Measurements from ENCODE around the gene CDC45. TPM values are rescaled to one million over a fixed set of nuclear protein-coding genes. Genes with fewer than 3 reads are reported as not detected.

The CDC45 gene
- total and polyA plus RNA-seq, 10 donors = 1.5 to 7.3 (median 4.9) TPM

- H3K27ac ChIP-seq = peak overlapping the region in 6 of 8 donors; percentile 1 to 81 (median 61)
- no peak for DNase-seq
- peaks cover 14 to 57% (median 42%) of the 10 kb centered on the region in 6 donors for H3K4me1 ChIP-seq
- 38 to 55% (median 41%) methylated on average over 8 to 9 of the region's 9 CpGs for WGBS, 5 donors
- intact Hi-C loops (cut with DNase I; ENCODE audit: low total_unique reads) = no loop called here
- H3K27me3 ChIP-seq (replicated peaks in 1 of 7) = peaks cover 7 to 51% (median 29%) of the 10 kb centered on the region in 7 donors
- peaks cover 0 to 20% (median 0%) of the 10 kb centered on the region in 6 donors for H3K36me3 ChIP-seq
- peak overlapping the region; percentile 28 to 70 (median 45) for H3K4me3 ChIP-seq
- TF ChIP-seq POLR2AphosphoS5 (IDR thresholded peaks at IDR 0.05) = no peak
- no peak for TF ChIP-seq CTCF (IDR thresholded peaks at IDR 0.05 in 8 of 11, conservative IDR thresholded peaks at IDR 0.05 in 3 of 11)
- no peak for TF ChIP-seq POLR2A (IDR thresholded peaks at IDR 0.05)
- no peaks in the 10 kb centered on the region for H3K9me3 ChIP-seq
Measured at GRCh38 chr22:19522881-19523239, 43.1 kb downstream of the CDC45 start.

GRCh38 chr22:19523240-19524169 lies 43.8 kb downstream of the CDC45 start:
- peak in 2 of 3 donors; percentile 49 to 66 for TF ChIP-seq POLR2AphosphoS5 (IDR thresholded peaks at IDR 0.05)
- TF ChIP-seq CTCF (IDR thresholded peaks at IDR 0.05 in 8 of 11, conservative IDR thresholded peaks at IDR 0.05 in 3 of 11) = no peak
- peak overlapping the region in 6 of 8 donors; percentile 1 to 81 (median 61) for H3K27ac ChIP-seq
- H3K9me3 ChIP-seq = no peaks in the 10 kb centered on the region
- peaks cover 7 to 58% (median 29%) of the 10 kb centered on the region in 7 donors for H3K27me3 ChIP-seq (replicated peaks in 1 of 7)
- intact Hi-C loops (cut with DNase I; ENCODE audit: low total_unique reads) = no loop called here
- peaks cover 14 to 61% (median 45%) of the 10 kb centered on the region in 6 donors for H3K4me1 ChIP-seq
- peak overlapping the region; percentile 28 to 70 (median 45) for H3K4me3 ChIP-seq
- peaks cover 0 to 19% (median 0%) of the 10 kb centered on the region in 6 donors for H3K36me3 ChIP-seq
- WGBS, 5 donors = 2 to 3% (median 2%) methylated on average over 62 to 99 of the region's 99 CpGs
- peak; percentile 76 for DNase-seq

- TF ChIP-seq CTCF (IDR thresholded peaks at IDR 0.05 in 8 of 11, conservative IDR thresholded peaks at IDR 0.05 in 3 of 11) = no peak
- TF ChIP-seq POLR2AphosphoS5 (IDR thresholded peaks at IDR 0.05) = peak in 2 of 3 donors; percentile 62 to 88
- peak in 1 of 3 donors; percentile 62 for TF ChIP-seq POLR2A (IDR thresholded peaks at IDR 0.05)
- H3K4me3 ChIP-seq = peak within 1 kb of the TSS; percentile 28 to 70 (median 45)
- H3K27ac ChIP-seq = peak within 1 kb of the TSS in 7 of 8 donors; percentile 20 to 81 (median 56)
- H3K4me1 ChIP-seq = peaks cover 14 to 61% (median 45%) of the 10 kb centered on the region in 6 donors
- H3K27me3 ChIP-seq (replicated peaks in 1 of 7) = peaks cover 7 to 65% (median 29%) of the 10 kb centered on the region in 7 donors
- DNase-seq = peak; percentile 76
- H3K9me3 ChIP-seq = no peaks in the 10 kb centered on the region
- WGBS, 5 donors = 5 to 35% (median 7%) methylated on average over 13 to 69 of the region's 69 CpGs
- H3K36me3 ChIP-seq = peaks cover 0 to 14% (median 0%) of the 10 kb centered on the region in 6 donors
- intact Hi-C loops (cut with DNase I; ENCODE audit: low total_unique reads) = no loop called here
Measured at GRCh38 chr22:19524170-19525115, 44.7 kb downstream of the CDC45 start, which contains the start of gene CLDN5. CLDN5 (minus strand) TSS chr22:19524410; CDS start chr22:19524255, 155 bp downstream.
